Femur (tissue), 1 donor: ENCODE data around the gene KRT86.
"Not testable (repeated sequence)": the region's sequence is repeated elsewhere in the genome, so short reads cannot be mapped to it uniquely, and the experiment has no call there.

Source experiments
- DNase-seq: peaks from one replicate; pipeline ENCODE4 v3.0.0-alpha.2; 2017

KRT86 gene

DNA sequence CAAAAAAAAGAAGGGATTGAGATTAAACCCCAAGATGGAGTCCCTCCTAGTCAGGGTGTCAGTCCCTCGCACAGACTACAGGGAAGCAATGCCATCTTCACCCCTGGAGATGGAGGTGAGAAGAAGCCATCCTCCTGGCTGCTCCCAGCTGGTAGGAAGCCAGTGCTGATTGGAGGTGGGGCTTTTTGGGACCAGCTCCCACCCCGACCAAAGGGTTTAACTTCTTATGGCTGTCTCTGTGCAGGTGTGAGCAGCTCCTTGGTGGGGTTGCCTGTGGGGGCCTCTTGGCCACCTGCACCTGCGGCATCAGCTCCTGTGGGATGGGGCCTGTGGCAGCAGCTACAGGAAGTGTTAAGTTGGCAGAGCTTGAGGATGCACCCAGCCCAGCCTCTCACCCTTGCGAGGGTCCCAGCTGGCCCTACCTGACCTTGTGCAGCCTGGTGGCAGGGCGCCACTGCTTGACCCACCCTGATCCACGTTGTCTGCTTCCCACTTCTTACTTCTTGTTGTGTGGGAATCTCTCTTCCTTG is 3.8 kb upstream of the KRT86 start:
- no peak for DNase-seq

DNA sequence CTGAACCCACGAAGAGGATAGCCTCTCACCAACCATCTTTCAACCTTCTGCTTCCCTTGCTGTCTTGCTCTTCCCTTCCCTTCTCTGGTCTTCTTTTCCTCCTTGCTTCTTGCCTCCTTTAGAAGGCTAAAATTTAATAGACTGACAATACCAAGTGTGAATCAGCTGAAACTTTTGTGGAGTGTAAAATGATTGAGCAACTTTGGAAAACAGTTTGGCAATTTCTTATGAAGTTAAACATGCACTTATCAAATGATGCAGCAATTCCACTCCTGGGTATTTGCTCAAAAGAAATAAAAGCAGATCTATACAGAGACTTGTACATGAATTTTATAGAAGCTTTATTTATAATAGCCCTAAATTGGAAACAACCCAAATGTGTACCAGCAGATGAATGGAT is 3.3 kb upstream of the KRT86 start:
- no peak for DNase-seq

DNA sequence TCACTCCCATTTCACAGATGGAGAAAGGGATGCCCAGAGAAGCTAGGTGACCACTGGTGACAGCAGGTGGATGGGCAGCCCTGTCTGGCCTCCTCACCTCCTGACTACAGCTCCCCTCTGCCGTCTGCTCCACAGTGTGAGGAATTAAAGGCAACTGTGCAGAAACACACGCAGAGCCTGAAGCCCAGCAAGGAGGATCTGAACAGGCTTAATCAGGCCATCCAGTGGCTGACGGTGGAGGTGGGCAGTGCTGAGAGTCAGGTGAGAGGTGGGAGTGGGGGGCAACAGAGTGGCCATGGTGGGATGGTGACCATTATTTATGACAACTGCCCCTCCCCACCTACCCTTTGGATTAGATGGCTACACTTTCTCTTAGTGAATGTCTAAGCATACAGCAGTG is 1.2 kb downstream of the KRT86 start:
- no peak for DNase-seq

DNA sequence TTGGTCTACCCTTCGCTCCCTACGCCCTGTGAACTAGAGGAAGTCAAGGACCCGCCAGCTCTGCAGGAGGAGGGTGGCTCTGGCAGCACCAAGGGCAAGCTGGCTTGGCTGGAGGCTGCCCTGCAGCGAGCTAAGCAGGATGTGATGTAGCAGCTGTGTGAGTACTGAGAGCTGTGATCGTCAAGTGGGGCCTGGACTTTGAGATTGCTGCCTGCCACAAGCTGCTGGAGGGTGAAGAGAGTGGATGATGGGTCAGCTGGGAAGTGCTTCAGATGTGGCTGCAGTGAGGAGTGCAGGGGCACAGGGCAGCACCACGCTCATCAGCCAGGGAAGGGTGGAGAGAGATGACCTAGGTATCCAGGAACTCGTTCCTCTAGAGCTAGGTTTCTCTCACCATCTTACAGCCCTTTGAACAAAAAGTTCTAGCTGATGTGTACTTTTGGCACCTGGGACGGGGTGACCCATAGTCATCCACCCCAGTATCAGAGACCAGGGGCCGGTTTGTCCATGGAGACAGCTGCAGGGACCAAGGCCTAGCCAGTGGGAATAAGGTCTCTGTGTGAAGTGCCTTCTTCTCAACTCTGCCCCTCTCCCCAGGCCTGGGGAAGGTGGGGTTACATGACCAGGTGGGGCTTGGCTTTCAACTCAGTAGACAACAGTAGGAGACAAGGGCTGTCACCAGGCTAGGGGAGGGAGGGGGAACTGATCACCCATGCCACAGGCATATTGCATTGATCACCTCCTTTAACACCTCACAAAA is 3.2 kb downstream of the KRT86 start:
- no peak for DNase-seq

DNA sequence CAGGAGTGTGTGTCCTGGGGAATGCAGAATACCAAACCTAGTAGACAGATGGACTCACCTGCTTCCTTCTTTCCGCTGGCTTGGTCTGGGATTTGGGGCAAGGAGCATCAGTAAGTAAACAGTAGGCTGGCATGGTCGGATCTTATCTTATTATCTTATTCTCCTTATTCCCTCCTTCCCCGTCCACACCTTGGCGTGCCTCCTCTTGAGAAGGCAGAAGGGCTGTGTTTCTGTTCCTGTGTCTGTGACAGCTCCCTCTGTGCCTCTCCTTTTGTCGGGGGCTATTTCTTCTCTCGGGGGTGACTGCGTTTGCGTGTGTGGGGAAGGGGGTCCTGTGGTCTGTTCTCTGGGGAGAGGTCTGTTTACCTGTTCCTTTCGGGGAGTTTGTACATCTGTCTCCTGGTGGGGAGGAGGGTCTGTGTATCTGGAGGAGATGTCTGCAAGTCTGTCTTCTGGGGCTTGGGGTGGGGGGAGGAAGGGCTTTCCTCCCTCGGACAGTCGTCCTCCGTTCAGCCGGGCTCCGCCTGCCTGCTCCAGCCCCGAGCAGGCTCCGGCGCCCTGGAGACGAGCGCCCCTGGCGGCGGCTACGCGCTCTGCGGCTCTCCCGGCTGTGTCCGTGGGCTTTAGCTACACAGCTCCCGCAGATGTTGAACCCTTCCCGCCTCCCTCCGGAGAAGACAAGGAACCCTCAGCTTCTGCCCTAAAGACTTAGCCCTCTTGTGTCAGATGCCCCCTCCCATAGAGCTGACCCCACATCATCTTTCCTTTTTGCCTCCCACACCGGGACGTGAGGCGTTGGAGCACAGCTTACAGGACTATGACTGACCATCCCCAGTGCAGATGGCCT is 4.4 kb downstream of the KRT86 start:
- DNase-seq = peak; percentile 84

DNA sequence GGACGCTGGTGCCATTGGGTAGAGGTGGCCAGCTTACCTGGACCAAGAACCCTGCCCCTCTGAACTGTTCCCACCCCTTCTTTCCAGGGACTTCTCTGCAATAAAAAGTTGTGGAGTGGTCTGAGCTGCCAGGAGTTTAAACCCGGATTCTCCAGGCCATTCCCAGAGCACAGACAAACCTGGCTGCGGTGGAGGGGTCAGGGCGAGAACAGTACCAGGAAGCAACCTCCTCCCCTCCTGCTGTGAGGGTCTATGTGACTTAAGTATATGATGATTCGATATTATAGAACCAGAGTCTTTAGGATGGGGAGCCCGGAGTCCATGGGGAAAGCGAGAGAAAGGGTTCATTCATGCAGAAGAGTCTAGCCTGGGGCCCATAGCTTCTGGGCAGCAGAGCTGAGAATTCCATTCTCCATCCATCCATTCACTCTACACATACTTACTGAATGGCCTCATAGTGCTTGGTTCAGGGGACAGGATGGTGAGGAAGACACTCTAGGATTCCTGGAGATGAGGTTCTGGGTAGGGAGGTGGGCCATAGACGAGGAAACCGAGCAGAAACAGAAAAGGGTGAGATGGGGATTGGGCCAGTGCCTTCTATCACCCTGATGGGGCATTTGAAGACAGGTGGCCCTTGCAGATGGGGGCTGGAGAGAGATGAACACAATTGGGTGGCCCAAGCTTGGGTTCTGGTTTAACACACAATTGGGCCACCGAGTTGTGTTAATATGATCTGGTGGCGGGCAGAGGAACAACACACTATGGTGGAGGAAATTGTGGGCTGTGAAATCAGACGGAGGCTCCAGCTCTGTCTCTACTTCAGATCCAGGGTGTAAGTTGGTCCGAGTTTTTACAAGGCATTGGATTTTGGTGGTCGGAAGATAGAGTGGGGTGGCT is 5.2 kb downstream of the KRT86 start:
- DNase-seq = no peak

DNA sequence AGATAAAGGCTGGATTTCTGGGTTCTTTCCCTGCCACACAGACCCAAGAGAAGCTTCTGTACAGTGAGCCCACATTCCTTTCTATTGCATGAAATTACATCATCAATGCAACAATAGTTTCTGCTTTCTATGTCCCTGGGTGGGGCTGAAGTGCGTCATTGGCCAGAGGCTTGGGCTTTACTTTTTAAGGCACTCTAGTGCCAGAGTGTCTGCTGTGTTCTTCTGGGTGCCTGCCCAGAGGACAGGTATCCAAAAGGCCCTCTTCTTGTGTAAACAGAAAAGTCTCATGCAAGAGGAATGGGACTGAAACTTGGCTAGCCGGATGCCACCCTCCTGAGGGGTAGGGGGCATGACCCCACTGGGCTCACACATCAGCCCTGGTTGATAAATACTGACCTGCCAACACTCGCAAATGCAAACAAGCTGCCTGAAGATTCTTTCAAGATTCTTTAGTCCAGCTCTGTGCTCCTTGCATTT is 5.9 kb downstream of the KRT86 start:
- DNase-seq = no peak

DNA sequence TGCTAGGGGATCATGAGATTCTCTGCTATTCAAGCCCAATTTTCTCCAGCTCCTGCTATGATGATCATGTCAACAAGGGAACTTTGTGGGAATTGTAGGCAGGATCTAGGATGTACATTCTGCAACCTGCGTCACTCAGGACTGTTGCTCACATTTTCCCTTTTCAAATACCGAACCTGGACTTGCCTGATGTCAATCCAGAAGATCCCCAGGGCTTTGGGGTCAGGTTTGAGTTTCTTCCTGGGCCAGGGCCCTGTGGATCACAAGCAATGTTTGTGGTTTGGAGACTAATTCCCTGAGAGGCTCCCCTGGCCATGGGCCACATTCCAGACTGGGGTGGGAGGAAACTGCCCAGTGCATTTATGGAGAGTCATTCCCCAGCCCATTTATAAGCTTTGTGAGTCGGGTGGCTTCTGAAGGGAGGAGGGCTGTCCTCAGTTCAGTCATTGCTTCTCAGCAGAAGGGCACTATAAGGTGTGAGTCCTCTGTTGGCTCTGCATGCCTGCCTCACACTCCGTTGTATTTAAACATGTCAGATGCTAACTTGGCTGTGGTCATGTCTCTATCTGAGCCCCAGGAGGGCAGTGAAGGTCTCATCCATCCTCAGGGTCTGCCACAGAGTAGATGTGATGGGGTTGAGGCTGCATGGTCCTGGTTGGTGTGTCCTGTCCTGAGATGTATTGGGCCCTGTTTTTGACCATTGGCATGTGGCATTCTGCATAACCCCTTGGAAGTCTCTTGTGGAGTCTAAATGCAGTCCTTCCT is 6.5 kb downstream of the KRT86 start:
- DNase-seq = peak; percentile 65

DNA sequence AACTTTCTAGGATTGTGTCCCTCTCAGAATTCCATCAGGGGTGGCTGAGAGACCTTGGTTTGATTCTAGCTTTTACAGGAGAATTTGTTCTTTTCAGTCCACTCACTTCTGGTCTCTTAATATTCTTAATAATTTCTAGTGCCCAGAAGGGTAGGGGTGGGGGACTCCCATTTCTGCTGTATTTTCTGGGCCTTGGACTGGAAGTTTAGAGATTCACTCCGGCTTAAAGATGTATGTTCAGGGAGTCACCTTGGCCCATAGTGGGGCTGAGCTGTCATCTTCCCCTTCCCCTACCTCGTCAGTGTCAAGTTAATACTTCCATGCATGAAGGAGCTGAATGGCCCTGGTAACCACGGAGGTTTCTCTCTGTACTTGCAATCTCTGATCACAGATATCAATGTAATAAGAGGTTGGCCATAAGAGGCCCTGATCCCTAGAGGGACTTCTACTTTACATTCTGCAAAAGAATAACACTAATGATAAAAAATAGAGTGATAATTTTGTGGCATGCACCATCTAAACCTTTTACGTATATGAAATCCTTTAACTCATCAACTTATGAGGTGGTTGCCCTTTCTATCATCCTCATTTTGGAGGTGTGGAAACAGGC is 10.2 kb downstream of the KRT86 start:
- DNase-seq = no peak

DNA sequence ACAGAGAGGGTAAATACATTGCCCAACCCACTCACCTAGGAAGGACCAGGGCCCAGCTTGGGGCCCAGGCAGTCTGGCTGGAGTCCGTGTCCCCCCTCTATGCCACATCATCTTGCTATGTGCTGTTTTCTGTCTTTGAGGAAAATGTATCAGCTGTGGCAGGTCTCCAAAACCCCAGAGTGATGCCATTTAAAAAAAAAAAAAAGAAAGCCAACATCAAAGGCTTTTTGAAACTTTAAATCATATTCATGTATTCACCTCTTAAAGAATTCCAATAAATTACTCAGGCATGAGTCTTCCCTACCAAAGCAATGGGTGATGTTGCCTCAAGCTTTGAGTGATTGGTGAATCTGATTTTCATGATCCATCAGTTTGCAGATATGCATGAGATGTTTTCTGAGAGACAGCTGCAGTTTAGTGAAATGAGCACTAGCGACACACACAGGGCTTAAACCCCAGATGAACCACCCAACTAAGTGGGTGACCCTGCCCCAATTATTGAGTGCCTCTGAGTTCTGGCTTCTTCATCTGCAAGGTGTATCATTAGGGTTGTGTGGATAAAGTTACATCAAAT is 10.8 kb downstream of the KRT86 start:
- peak; percentile 3 for DNase-seq

DNA sequence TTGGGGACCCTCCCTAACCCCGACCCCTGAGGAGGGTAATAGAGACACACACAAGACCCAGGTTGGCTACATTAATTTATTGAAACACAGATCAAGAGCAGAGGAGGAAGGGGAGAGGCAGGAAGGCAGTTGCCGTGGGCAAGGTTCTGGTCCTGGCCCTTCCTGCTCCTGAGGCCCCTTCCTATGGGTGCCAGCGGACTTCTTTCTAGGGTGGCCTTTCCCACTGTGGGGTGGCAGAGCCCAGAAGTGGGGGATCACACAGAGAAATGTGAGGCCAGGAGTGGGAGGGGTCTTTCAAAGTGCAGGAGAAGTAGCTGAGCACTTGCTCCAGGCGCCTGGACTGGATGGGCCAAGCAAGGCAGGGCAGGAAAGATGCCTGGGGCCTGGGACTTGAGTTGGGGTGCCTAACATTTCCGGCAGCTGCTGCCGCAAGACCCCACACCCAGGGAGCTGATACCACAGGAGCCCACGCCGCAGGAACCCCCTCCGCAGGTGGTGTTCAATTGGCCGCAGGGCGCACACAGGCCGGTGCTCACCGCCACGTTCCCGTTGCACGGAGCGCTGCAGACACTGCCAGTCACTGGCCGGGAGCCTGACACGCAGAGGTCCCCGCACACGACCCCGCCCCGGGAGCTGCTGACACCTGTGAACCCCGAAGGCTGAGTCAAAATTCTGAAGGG is 11.5 kb downstream of the KRT86 start:
- peak; percentile 7 for DNase-seq

DNA sequence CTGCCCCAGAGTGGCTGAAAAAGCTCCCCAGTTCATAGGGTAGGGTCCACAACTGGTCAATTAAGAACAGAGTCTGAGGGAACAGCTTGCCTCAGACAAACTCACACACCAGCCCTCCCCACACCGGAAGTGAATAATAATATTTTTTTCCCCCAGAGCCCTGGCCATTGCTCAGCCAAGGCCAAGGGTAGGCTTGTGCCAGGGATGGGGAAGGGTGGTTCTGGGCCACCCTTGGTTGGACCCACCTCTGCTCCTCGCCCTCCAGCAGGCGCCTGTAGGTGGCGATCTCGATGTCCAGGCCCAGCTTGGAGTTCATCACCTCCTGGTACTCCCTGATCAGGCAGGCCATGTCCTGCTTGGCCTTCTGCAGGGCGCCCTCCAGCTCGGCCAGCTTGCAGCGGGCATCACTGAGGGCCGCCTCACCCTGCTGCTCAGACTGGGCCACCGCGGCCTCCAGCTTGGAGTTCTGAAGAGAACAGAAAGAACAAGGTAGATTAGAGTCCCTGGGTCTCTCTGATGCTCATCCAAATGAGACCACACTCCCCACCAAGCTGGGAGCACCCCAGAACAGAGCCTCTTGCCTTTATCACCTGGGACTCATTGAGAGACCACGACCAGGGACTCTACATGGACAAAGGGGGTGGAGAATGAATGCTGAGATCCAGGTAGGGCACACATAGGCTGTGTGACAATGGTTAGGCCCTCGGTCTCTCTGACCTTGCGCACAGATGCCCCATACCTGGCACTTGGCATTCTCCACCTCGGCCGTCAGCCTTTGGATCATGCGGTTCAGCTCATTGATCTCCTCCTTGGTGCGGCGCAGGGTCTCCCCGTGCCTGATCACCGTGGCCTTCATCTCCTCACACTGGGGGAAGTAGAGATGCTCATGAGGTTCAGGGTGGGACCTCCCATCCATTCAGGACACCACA is 12.7 kb downstream of the KRT86 start:
- DNase-seq = peak; percentile 1

DNA sequence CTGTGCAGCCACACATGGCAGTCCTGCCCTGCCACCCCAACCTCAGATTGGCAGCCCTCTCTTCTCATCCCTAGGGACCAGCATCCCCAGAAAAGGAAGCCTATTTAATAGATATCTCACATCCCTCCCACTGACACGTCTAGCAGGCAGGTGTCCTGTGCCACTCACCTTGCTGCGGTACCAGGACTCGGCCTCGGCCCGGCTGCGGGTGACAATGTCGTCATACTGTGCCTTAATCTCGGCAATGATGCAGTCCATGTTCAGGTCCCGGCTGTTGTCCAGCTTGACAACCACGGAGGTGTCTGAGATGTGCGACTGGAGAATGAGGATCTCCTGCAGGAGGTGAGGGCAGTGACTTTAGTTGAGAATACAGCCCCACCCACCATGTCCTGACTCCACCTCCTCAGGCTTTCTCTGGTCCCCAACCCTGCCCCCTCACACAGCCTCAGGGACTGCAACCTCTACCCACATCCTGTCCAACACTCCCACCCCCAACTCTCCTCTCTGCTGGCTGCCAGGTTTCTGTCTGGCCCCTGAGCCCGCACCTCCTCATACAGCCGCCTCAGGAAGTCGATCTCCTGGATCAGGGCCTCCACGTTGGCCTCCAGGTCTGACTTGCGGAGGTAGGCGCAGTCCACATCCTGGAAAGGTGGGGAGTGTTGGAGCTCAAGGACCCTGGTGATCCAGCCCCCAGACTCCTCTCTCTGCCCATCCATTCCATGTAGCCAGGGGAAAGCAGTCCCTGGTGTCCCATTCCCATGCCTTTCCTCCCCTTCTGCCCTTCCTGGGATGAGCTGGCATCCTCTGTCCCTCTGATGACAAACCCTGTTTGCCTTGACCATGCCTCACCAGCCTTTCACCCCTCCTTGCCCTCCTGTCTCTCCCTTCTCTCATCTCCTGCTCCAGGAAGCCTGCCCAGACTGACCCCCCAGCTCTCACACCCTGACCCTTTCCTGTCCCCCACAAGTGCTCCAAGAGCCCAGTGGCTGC is 13.7 kb downstream of the KRT86 start:
- peak; percentile 9 for DNase-seq

DNA sequence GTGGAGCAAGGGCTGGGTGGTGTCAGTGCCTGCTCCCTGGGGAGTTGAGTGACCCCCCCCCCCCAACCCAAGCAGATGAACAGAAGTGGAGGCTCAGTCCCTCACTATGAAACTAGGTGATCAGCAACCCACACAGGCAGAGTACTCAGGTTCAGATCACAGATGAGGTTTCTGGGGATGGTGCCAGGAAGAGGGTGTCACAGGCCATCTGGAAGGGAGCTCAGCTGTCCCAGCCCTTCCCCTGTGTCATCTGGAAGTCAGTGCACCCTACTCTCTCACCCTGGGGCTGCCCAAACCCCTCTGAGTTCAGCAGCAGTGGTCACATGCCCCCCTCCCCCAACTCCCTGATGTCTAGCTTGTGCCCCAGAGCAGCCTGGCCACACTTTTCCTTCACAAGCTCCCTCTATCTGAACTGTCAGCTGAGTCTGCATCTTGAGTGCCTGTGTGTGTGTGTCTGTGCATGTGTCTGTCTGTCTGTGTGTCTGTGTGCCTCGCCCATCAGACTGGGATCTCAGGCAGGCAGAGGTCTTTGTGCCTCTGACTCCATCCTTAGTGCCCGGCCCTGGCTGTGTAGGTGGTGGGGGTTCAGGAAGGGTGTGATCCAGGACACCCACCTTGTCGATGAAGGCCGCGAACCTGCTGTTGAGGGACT is 16.2 kb downstream of the KRT86 start:
- DNase-seq = not testable (repeated sequence)

DNA sequence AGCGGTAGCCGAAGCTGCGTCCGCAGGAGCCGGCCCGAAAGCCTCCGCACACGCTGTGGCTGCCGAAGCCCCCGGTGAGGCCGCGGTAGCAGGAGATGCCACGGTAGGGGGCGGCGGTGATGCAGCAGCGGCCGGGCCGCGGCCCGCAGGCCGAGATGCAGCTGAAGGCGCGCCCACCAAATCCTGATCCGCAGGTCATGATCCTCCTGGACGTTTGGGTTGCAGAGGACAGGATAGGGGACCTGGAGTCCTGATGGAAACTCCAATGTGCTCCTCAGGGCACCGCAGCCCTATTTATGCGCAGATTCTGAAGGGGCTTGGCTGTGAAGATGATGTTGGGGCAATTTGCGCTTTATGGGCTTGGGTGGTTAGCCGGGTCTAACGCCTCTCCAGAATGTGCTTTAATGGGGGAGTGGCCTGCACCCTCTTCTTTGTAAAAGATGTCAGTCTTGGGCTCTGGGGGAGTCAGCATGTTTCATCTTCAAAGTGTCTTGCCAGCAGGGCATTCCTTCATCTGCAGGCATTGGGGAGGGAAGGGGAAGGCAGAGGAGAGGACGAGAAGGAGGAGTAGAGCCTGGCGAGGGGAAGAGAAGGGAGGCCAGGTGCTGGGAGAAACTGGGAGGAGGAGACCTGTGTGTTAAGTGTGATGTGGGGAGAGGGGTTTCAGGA is 17.0 kb downstream of the KRT86 start, which contains the start of gene KRT81:
Gene KRT81 (minus strand): TSS at position 268 of the 669 bp plus-strand sequence. CDS start 69 bp downstream, at position 199.
- peak; percentile 4 for DNase-seq

DNA sequence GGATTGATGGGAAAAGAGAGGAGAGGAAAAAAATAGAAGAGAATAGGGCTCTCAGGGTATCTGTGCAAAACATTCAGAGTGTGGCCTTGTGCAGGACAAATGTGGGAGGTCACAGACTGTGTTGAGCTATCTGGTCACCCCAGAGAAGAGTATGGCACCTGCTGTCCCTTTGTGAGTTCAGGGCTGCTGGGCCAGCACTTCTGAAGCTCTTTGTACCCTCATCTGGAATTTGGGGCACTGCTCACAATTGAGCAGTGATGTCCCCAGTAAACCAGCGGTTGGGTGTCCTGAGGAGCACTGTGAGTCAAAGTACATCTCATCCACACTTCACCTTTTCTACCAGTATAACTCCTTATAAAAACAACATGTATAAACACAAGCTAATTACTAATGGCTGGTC is 19.5 kb downstream of the KRT86 start:
- no peak for DNase-seq

DNA sequence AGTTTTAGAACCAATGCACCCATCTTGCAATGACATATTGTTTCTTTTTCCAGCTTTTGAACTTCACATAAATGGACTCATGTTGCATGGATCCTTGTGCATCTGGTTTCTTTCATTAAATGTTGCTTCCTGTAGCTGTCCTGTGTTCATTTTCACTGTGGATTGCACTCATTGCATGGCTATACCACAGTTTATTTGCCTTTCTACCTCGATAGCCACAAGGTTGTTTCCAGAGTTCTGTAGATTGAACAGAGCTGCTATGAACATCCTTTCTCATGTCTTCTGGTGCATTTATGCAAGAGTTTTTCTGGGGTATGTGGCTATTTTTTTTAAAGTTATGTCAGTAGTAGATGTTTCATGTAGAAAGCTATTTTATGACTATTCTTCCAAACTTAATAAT is 20.4 kb downstream of the KRT86 start:
- no peak for DNase-seq
